HFF-Myc (cell line): ENCODE data around the gene HYAL3.

Experiments
- DNase-seq: peaks from one replicate; pipeline ENCODE4 v3.0.0-alpha.2; 2011; ENCODE audit warnings: low read depth; ENCODE audit errors: extremely low read depth
- H3K4me3 ChIP-seq: replicated peaks from 2 replicates; pipeline ENCODE4 v1.5.1; 2011; ENCODE audit warnings: low read depth, mild to moderate bottlenecking, control low read depth, low read length
- TF ChIP-seq, protein P1 (sequence below): IDR thresholded peaks from 2 replicates; pipeline ENCODE4 v1.5.1; 2012; ENCODE audit warnings: mild to moderate bottlenecking, low read depth, low read length, control low read depth; ENCODE audit errors: missing control alignments

HYAL3 gene

DNA sequence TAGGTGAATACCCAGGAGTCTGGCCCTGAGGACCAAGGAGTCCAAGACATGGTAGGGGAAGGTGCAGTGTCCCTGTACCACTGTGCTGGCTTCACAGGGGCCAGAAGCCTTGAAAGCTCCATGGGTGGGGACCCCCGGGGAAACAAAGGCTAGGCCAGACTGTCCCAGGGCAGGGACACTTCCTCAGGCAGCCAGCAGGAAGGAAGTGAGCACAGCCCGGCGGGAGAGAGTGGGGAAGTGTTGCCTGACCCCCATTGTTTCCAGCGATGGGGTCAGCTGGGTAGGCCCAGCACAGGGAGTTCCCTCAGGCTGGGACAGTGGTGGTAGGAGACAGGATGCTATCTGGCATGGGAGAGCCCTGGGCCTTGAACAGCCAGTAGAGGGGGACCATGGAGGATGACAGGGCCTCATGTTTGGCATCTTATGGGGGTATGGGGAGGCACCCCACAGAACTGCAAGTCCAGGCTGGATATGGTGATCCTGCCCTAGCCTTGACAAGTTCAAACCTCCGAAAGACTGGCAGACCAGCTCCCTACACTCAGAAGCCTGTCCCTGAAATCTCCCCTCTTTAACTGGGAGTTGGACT is 24.5 kb upstream of the HYAL3 start:
- no peak for DNase-seq
- H3K4me3 ChIP-seq = no peak overlapping the region
- TF ChIP-seq, protein P1, sequence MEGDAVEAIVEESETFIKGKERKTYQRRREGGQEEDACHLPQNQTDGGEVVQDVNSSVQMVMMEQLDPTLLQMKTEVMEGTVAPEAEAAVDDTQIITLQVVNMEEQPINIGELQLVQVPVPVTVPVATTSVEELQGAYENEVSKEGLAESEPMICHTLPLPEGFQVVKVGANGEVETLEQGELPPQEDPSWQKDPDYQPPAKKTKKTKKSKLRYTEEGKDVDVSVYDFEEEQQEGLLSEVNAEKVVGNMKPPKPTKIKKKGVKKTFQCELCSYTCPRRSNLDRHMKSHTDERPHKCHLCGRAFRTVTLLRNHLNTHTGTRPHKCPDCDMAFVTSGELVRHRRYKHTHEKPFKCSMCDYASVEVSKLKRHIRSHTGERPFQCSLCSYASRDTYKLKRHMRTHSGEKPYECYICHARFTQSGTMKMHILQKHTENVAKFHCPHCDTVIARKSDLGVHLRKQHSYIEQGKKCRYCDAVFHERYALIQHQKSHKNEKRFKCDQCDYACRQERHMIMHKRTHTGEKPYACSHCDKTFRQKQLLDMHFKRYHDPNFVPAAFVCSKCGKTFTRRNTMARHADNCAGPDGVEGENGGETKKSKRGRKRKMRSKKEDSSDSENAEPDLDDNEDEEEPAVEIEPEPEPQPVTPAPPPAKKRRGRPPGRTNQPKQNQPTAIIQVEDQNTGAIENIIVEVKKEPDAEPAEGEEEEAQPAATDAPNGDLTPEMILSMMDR = no peak

DNA sequence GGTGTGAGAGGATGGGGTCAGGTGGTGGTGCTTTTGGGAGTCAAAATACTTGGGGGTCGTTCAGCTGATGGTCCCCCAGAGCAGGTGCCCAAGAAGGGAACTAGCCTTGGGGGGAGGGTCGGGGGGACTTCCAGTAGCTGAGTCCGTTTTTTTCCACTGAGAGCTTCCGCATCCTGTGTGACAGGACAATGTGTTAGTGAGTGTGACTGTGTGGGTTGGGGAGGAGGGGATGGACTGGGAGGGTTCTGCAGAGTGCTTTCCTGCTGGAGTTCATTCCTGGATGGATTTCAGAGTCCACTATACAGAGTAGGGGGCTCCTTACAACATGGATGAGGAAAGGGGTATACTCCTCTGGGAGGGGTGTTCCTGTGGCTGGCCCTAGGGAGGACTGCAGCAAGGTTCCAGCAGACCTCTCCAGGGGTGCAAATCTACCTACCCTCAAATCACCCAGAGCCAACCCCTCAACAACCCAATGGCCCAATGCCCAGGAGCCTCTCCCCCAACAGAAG is 23.9 kb upstream of the HYAL3 start:
- H3K4me3 ChIP-seq = no peak overlapping the region
- no peak for DNase-seq

DNA sequence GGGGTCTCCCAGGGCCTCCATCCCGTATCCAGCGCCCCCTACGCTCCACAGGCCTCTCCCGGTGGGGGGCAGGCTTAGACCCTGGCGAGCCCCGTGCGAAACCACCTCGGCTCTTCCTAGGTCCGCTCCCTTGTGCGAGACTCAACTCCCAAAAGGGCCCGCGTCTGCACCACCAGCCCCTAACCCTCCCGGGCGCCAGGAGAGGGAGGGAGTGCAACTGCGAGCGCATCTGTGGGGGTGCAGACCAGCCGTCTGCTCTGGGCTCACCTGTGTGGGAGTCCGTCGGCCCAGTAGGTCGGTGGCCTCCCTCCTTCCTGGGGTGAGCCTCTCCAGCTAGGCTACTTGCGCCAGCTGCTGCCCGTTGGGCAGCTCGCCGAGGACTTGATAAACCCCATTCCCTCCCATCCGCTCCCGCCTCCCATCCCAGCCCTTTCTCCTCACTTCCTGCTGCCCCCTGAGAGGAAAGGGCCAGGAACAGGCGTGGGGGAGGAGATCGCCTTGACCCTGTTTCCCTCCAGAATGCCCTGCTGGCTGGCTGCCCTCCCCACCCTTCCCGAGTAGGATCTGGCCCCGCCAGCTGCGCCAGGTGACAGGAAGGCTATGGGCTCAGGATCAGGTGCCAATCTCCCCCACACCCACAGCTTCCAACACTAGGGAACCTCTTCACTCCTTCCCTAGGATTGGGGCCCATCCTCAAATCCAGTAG is 23.3 kb upstream of the HYAL3 start, which contains the start of gene HYAL2:
Gene HYAL2, minus strand, starts transcription at position 360 of the 706 bp plus-strand sequence. CDS start 2,256 bp downstream, outside the sequence.
- TF ChIP-seq, protein P1 = no peak
- peak within 1 kb of the TSS; percentile 86 for H3K4me3 ChIP-seq
- no peak for DNase-seq

More for the DNA sequence above, 23.9 kb upstream of the HYAL3 start:
- TF ChIP-seq, protein P1 = no peak

DNA sequence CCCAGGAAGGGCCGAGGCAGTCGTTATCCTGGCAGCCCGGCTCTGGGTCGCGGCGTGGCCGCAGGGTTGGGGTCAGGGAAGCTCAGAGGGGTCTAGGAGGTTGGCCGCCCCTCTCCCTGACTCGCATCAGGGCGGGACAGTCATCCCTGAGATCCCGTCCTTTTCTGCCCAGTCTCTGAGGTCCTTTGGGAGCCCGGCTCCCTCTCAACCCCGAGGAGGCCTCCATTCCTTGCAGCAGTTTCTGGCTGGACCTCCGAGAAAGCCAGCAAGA is 22.8 kb upstream of the HYAL3 start:
- no peak for DNase-seq
- TF ChIP-seq, protein P1 = no peak
- peak overlapping the region; percentile 86 for H3K4me3 ChIP-seq

DNA sequence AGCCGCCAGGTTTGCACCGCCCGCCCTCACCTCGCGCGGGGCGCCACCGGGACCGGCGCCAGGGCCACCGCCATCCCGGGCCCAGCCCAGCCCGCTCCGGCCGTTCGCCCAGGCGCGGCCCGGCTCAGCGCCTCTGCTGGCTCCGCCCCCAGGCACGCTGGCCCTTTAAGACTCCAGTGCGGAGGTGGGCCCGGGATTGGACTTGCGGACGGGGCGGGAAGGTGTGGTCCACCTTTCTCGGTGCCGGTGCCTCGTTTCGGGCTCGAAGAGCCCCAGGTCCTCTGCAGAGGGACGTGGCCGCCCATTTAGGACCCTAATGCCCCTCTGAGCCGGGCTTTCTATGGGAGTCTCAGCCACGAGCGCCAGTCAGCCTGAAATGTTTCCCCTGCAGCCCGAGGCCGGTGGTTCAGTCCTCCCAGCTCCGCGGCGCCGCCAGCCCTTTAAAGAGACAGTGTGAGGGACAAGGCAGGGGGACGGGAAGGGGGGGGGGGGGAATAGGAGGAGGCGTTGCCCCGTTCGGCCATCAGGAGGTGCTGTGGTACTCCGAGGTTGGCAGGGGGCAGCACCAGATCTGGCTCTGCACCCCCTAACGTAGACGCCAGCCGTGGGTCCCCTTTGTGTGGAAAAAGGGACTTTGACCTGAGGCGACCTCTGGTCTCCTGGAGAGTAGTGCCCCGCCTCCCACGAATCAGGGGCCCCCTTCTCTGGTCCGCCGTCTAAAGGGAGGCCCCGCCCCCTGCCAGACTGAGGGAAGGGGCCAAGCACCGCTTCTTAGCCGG is 22.3 kb upstream of the HYAL3 start:
- TF ChIP-seq, protein P1 = peak; percentile 39

DNA sequence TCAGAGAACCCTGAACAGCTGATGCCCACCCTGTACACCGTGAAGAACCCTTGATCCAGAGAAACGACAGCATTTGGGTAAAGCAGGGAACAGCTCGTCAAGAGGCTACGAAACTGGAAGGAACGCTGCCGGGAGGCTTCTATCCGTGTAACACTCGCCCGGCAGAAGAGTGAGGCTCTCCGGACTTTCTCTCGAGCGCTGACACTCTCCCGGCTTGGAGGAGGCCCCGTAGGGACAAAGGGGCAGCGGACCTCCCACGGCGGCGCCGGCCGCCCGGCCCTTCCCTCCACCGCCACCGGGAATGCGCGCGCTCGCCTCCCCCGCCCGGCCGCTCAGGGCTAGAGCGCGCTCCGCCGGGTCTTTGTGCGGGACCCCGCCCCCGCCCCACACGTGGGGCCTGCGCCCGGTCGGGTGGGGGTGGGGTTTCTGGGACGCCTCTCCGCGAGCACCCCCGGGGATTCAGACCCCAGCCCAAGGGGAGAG is 21.7 kb upstream of the HYAL3 start:
- TF ChIP-seq, protein P1 = no peak
- DNase-seq = no peak
- peak overlapping the region; percentile 86 for H3K4me3 ChIP-seq

More for the DNA sequence above, 22.3 kb upstream of the HYAL3 start:
- peak overlapping the region; percentile 86 for H3K4me3 ChIP-seq
- DNase-seq = no peak
